Lower leg skin (tissue), 3 donors: ENCODE data around the gene ZER1.

Experiments used
- CTCF ChIP-seq, 3 donors: fragments of 450-650 bp; IDR thresholded peaks; one replicate each; pipeline ENCODE4 v1.5.1; 2016; ENCODE audit warnings: antibody characterized with exemption in 3 of 3, mild to moderate bottlenecking in 3 of 3, moderate library complexity in 2 of 3
- POLR2A ChIP-seq, 2 donors: fragments of 450-650 bp; IDR thresholded peaks; one replicate each; pipeline ENCODE4 v1.6.1; 2016 to 2017; ENCODE audit warnings: antibody characterized with exemption in 2 of 2, mild to moderate bottlenecking in 1 of 2, moderate library complexity in 1 of 2

GRCh38 chr9:128722380-128723351, 49.1 kb downstream of the ZER1 start:
- TF ChIP-seq CTCF (IDR thresholded peaks at IDR 0.05) (no peak), POLR2A (IDR thresholded peaks at IDR 0.05) (no peak)
